IMR-90 (cell line): ENCODE measurements around the gene TRAF6. TPM values are rescaled to one million over a fixed set of nuclear protein-coding genes. Genes with fewer than 3 reads are reported as not detected.

Experiments used
- ATAC-seq: fragments of 200-7000 bp; cut with Tn5 transposase; 2 replicates; pipeline ENCODE4 v1.9.1; 2020; ENCODE audit warnings: low read depth, mild to moderate bottlenecking, moderate library complexity
- BruUV-seq: library from RNA; stranded (reverse); fragments of 400-500 nt; replicated peaks from 2 replicates; lab custom pipeline; 2021; lab: Mats Ljungman, UMichigan
- CTCF ChIA-PET: fragments of 300-600 bp; formaldehyde crosslinking; extraction: SDS; loops from one replicate; lab custom pipeline; 2021; ENCODE audit warnings: antibody characterized with exemption; lab: Yijun Ruan, JAX
- POLR2A ChIA-PET: fragments of 300-600 bp; sonication (Branson Sonifier 250); formaldehyde crosslinking; loops from one replicate; lab custom pipeline; 2022; ENCODE audit warnings: antibody characterized with exemption; ENCODE audit not compliant: unreplicated experiment; lab: Charles Lee
- DNase-seq: peaks from one replicate; pipeline ENCODE4 v3.0.0; 2013
- H2AFZ ChIP-seq: replicated peaks from 2 replicates; pipeline ENCODE3; 2013; ENCODE audit warnings: low read length, mild to moderate bottlenecking; ENCODE audit not compliant: poor library complexity
- H2AK5ac ChIP-seq: 2 replicates; pipeline ENCODE4 v1.6.1; 2013; ENCODE audit warnings: low read depth, low read length, inconsistent platforms
- H2AK9ac ChIP-seq: replicated peaks from 2 replicates; pipeline ENCODE3; 2013; ENCODE audit warnings: mild to moderate bottlenecking, low read depth, low read length, moderate library complexity; ENCODE audit not compliant: poor library complexity
- H2BK120ac ChIP-seq: 2 replicates; pipeline ENCODE4 v1.6.1; 2013; ENCODE audit warnings: low read depth, low read length, inconsistent platforms
- H2BK15ac ChIP-seq: 3 replicates; pipeline ENCODE4 v1.6.1; 2013; ENCODE audit warnings: low read depth, low read length, inconsistent platforms
- H2BK20ac ChIP-seq: 2 replicates; pipeline ENCODE4 v1.6.1; 2013; ENCODE audit warnings: low read depth, mild to moderate bottlenecking, inconsistent platforms, low read length, moderate library complexity
- H2BK5ac ChIP-seq: 2 replicates; pipeline ENCODE4 v1.6.1; 2013; ENCODE audit warnings: mild to moderate bottlenecking, low read depth, low read length, inconsistent platforms; ENCODE audit not compliant: poor library complexity, severe bottlenecking
- H3K14ac ChIP-seq: replicated peaks from 2 replicates; pipeline ENCODE4 v1.6.1; 2013; ENCODE audit warnings: low read depth, low read length, inconsistent platforms
- H3K18ac ChIP-seq: 2 replicates; pipeline ENCODE4 v1.6.1; 2013; ENCODE audit warnings: low read depth, low read length, control low read depth
- H3K23ac ChIP-seq: 2 replicates; pipeline ENCODE4 v1.6.1; 2013; ENCODE audit warnings: low read depth, low read length, inconsistent platforms
- H3K27ac ChIP-seq: 2 replicates; pipeline ENCODE4 v1.5.1; 2013; ENCODE audit warnings: mild to moderate bottlenecking, control low read depth, low read length; ENCODE audit not compliant: insufficient read depth
- H3K27me3 ChIP-seq: 2 replicates; pipeline ENCODE4 v1.6.1; 2013; ENCODE audit warnings: low read length; ENCODE audit not compliant: control insufficient read depth, insufficient read depth
- H3K36me3 ChIP-seq: 2 replicates; pipeline ENCODE4 v1.6.1; 2013; ENCODE audit warnings: low read length, mixed read lengths; ENCODE audit not compliant: control insufficient read depth, insufficient read depth
- H3K4ac ChIP-seq: 2 replicates; pipeline ENCODE4 v1.6.1; 2013; ENCODE audit warnings: low read depth, low read length, inconsistent platforms
- H3K4me1 ChIP-seq: 2 replicates; pipeline ENCODE4 v1.6.1; 2013; ENCODE audit warnings: low read length, mixed read lengths; ENCODE audit not compliant: control insufficient read depth, insufficient read depth
- H3K4me2 ChIP-seq: 2 replicates; pipeline ENCODE4 v1.6.1; 2013; ENCODE audit warnings: low read depth, mild to moderate bottlenecking, control low read depth, low read length, moderate library complexity
- H3K4me3 ChIP-seq: 2 replicates; pipeline ENCODE4 v1.5.1; 2013; ENCODE audit warnings: low read depth, mild to moderate bottlenecking, control low read depth, low read length, moderate library complexity; ENCODE audit not compliant: insufficient read depth
- H3K56ac ChIP-seq: 2 replicates; pipeline ENCODE4 v1.6.1; 2013; ENCODE audit warnings: low read length, inconsistent platforms; ENCODE audit not compliant: insufficient read depth; ENCODE audit errors: extremely low read depth
- H3K79me1 ChIP-seq, 2 experiments: 2 replicates each; pipeline ENCODE4 v1.6.1; 2013; ENCODE audit warnings: low read length in 2 of 2, inconsistent platforms in 1 of 2, low read depth in 1 of 2
- H3K9ac ChIP-seq: 2 replicates; pipeline ENCODE4 v1.6.1; 2013; ENCODE audit warnings: low read depth, low read length, control low read depth
- H3K9me1 ChIP-seq: 2 replicates; pipeline ENCODE4 v1.6.1; 2013; ENCODE audit warnings: low read length, inconsistent platforms; ENCODE audit not compliant: insufficient read depth
- H3K9me3 ChIP-seq: 2 replicates; pipeline ENCODE4 v1.6.1; 2013; ENCODE audit warnings: low read length; ENCODE audit not compliant: control insufficient read depth, insufficient read depth
- H4K20me1 ChIP-seq: 2 replicates; pipeline ENCODE4 v1.6.1; 2013; ENCODE audit warnings: low read length, inconsistent platforms; ENCODE audit not compliant: insufficient read depth
- H4K5ac ChIP-seq: 2 replicates; pipeline ENCODE4 v1.6.1; 2013; ENCODE audit warnings: mild to moderate bottlenecking, low read depth, low read length, control low read depth
- H4K8ac ChIP-seq, 2 experiments: 2 replicates each; pipeline ENCODE4 v1.6.1; 2013; ENCODE audit warnings: low read depth in 2 of 2, low read length in 2 of 2, control low read depth in 1 of 2, inconsistent platforms in 1 of 2
- H4K91ac ChIP-seq: 2 replicates; pipeline ENCODE4 v1.6.1; 2013; ENCODE audit warnings: low read depth, low read length, inconsistent platforms; ENCODE audit not compliant: insufficient read depth
- POLR2A ChIP-seq: IDR thresholded peaks from 2 replicates; pipeline ENCODE4 v1.6.1; 2012; ENCODE audit warnings: mild to moderate bottlenecking, low read depth, low read length
- RAD21 ChIP-seq: IDR thresholded peaks from 2 replicates; pipeline ENCODE4 v1.6.1; 2012; ENCODE audit warnings: low read length, improper control_type of control experiment
- WGBS, 2 experiments: methylation state at CpG; one replicate each; pipeline versions ENCODE4 v1.1.5 to v1.1.7; 2013; ENCODE audit warnings: missing lambda C conversion rate in 2 of 2; ENCODE audit not compliant: insufficient read length in 1 of 2; ENCODE audit errors: extremely low coverage in 2 of 2; 5-methylcytosine and 5-hydroxymethylcytosine counted together
- dilution Hi-C: fragments of 300-500 bp; cut with HindIII; formaldehyde crosslinking; loops from one replicate; pipeline ENCODE4 v1.14.3; 2018; ENCODE audit warnings: low sequenced_read_pairs; ENCODE audit not compliant: unreplicated experiment
- in situ Hi-C: fragments of 300-500 bp; cut with MboI; formaldehyde crosslinking; loops from 3 replicates; pipeline ENCODE4 v1.14.3; 2019; ENCODE audit warnings: low sequenced_read_pairs, inconsistent platforms, mixed read lengths
- intact Hi-C: fragments of 100-400 bp; cut with micrococcal nuclease; formaldehyde crosslinking; loops from 2 replicates; pipeline ENCODE4 v1.10.0; 2022
- polyA plus RNA-seq, 3 experiments: library from polyadenylated mRNA; depleted of rRNA; stranded (reverse); fragments of >200 nt; gene quantifications; 2 replicates each; pipeline ENCODE4 v1.2.3, GENCODE V29; 2012; ENCODE audit warnings: low replicate concordance in 1 of 3
- total RNA-seq: library from RNA; depleted of rRNA; stranded (reverse); fragments of >200 nt; gene quantifications from 2 replicates; pipeline ENCODE4 v1.2.3, GENCODE V29; 2012

The TRAF6 gene
- total and polyA plus RNA-seq, 2 of the 4 experiments (the other 2 are of a cell fraction), result 6.0 to 17.6 TPM

DNA sequence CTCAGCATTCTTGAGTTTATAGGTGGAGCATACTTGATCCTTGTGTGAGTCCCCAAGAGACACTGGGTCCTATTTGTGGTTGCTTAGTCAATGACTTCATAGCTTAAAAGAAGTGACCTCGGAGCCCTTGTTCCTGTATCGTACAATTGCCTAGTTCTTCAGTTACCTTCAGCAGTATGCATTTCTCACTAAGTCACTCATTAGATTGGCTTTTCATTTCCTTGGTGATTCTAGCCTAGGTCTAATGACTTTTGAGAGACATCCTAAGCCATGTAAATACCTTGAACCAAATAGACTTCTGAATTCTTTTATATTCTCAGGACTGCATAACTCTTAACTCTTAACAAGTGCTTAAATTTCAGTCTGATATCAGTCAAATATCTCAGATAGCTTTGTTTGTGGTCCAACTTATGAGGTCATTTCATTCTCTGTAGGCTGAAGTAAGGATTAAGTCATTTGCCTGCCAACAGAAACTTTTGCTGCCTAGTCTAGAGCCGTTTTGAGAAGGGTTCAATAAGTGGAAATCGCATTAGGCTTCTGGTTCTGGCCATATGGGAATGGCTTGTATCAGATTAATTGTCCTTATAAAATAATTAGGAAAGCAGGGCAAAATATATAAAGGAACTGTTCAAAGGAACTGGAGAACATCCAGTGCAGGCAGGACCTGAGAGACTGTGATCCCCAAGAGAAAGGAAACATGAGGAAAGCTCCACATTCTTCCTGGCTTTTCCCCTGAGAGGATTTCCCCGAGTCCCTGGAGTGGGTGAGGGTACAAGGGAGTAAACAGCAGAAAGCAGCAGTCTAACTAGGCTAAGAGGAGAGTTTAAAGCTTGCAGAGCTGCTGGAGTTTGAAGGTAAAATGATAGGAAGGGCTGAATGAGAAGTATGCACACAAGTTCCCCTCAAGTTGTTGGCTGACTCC lies 39.9 kb downstream of the TRAF6 start:
- no peak overlapping the region; the same call in 1 of the 2 replicates for H3K14ac ChIP-seq
- peak overlapping the region; percentile 63 for H3K4ac ChIP-seq
- H3K56ac ChIP-seq, result no peak overlapping the region
- ChIA-PET POLR2A (no interaction called here), CTCF (interaction anchor here (3.2 kb wide), 1 partner anchor 8 kb away, joined by 17 read pairs; no protein-coding TSS in a partner anchor)
- peak overlapping the region; percentile 64; the same call in 1 of the 2 replicates for H3K4me2 ChIP-seq
- no peaks in the 10 kb centered on the region; a peak in 1 of 4 replicates for H3K79me1 ChIP-seq
- H2AFZ ChIP-seq, result no peak overlapping the region
- H3K9me3 ChIP-seq, result no peaks in the 10 kb centered on the region
- TF ChIP-seq RAD21 (peak; percentile 4; the same call in 1 of the 2 replicates), POLR2A (no peak)
- peaks cover 7% of the 10 kb centered on the region for H3K4me1 ChIP-seq
- ATAC-seq (peak; percentile 62), DNase-seq (peak; percentile 74)
- H4K5ac ChIP-seq, result peak overlapping the region; percentile 32; the same call in 1 of the 2 replicates
- no peaks in the 10 kb centered on the region for H3K27me3 ChIP-seq
- 0 out of 2 replicates have a peak overlapping the region, but pooled peaks have one; percentile 5 for H2AK5ac ChIP-seq
- peak overlapping the region; percentile 31; the same call in 1 of the 2 replicates for H4K91ac ChIP-seq
- H3K18ac ChIP-seq, result peak overlapping the region; percentile 49; the same call in 1 of the 2 replicates
- intact Hi-C loops (loop anchor here (10.0 kb wide), 1 partner anchor 425 kb away; no protein-coding TSS in a partner anchor), dilution Hi-C loops (no loop called here), in situ Hi-C loops (loop anchor here (5.0 to 25.0 kb wide), 3 partner anchors 93 to 858 kb away; partner anchors contain the start of gene FJX1)
- H3K4me3 ChIP-seq, result no peak overlapping the region
- H3K36me3 ChIP-seq, result no peaks in the 10 kb centered on the region
- BruUV-seq, result no TSS peak
- WGBS, 2 experiments, result no CpG with 5 or more reads among the region's 5 CpGs
- peak overlapping the region; percentile 70 for H2BK120ac ChIP-seq
- peak overlapping the region; percentile 31 for H2BK5ac ChIP-seq
- no peak overlapping the region for H3K27ac ChIP-seq
- H3K23ac ChIP-seq, result 0 out of 2 replicates have a peak overlapping the region, but pooled peaks have one; percentile 36
- H4K8ac ChIP-seq, result peak overlapping the region in 1 of 2 experiments; percentile 20; a peak in 1 of 4 replicates
- H3K9ac ChIP-seq, result no peak overlapping the region
- peak overlapping the region; percentile 60; the same call in 1 of the 2 replicates for H2BK20ac ChIP-seq
- no peak overlapping the region for H2AK9ac ChIP-seq
- H4K20me1 ChIP-seq, result no peaks in the 10 kb centered on the region
- H3K9me1 ChIP-seq, result peaks cover 8% of the 10 kb centered on the region
- H2BK15ac ChIP-seq, result peak overlapping the region; percentile 24; the same call in 1 of the 3 replicates
